Measurements from ENCODE around the gene LSM11.

Gene LSM11

GRCh38 chr5:157735991-157736390 lies 7.5 kb upstream of the LSM11 start:
- no peak for DNase-seq

- no peak for DNase-seq
Measured at GRCh38 chr5:157739388-157740228, 3.9 kb upstream of the LSM11 start.

GRCh38 chr5:157740229-157740610 lies 3.3 kb upstream of the LSM11 start:
- DNase-seq = no peak

GRCh38 chr5:157741131-157741530 lies 2.4 kb upstream of the LSM11 start:
- DNase-seq = no peak

GRCh38 chr5:157744051-157745011 lies 819 bp downstream of the LSM11 start:
- DNase-seq = no peak

GRCh38 chr5:157745041-157745456 lies 1.5 kb downstream of the LSM11 start:
- no peak for DNase-seq

GRCh38 chr5:157747173-157747740 lies 3.7 kb downstream of the LSM11 start:
- DNase-seq = no peak

- DNase-seq = no peak
Measured at GRCh38 chr5:157747766-157748700, 4.5 kb downstream of the LSM11 start.

GRCh38 chr5:157748760-157749461 lies 5.4 kb downstream of the LSM11 start:
- no peak for DNase-seq

GRCh38 chr5:157749462-157749799 lies 5.9 kb downstream of the LSM11 start:
- no peak for DNase-seq

- DNase-seq = no peak
Measured at GRCh38 chr5:157750320-157750719, 6.8 kb downstream of the LSM11 start.

GRCh38 chr5:157756122-157756521 lies 12.6 kb downstream of the LSM11 start:
- no peak for DNase-seq

- DNase-seq = no peak
Measured at GRCh38 chr5:157758706-157759105, 15.2 kb downstream of the LSM11 start.

GRCh38 chr5:157761690-157762621 lies 18.4 kb downstream of the LSM11 start:
- DNase-seq = no peak

GRCh38 chr5:157764531-157764930 lies 21.0 kb downstream of the LSM11 start:
- DNase-seq = no peak

GRCh38 chr5:157766442-157766841 lies 22.9 kb downstream of the LSM11 start:
- no peak for DNase-seq

GRCh38 chr5:157766902-157767301 lies 23.4 kb downstream of the LSM11 start:
- no peak for DNase-seq

- DNase-seq = no peak
Measured at GRCh38 chr5:157767689-157768088, 24.2 kb downstream of the LSM11 start.

GRCh38 chr5:157770665-157771064 lies 27.2 kb downstream of the LSM11 start:
- no peak for DNase-seq

- DNase-seq = no peak
Measured at GRCh38 chr5:157772127-157772526, 28.6 kb downstream of the LSM11 start.
